ENCODE measurements around the gene SNX24.
A peak's percentile ranks its signal among the peaks of the same experiment; 100 is the strongest.

Gene SNX24

GRCh38 chr5:122870219-122870856 is 24.9 kb downstream of the SNX24 start:
- ATAC-seq: peak; percentile 86

GRCh38 chr5:122871661-122872060 is 26.2 kb downstream of the SNX24 start:
- TF ChIP-seq ZNF8 (CRISPR knock-in tag; IDR thresholded peaks at IDR 0.05) (no peak), ZC3H10 (CRISPR knock-in tag; IDR thresholded peaks at IDR 0.05) (no peak), CSDC2 (CRISPR knock-in tag; IDR thresholded peaks at IDR 0.05) (no peak), TSHZ2 (CRISPR knock-in tag; IDR thresholded peaks at IDR 0.05) (no peak), GLIS3 (CRISPR knock-in tag; IDR thresholded peaks at IDR 0.05) (no peak), SNAI2 (CRISPR knock-in tag; IDR thresholded peaks at IDR 0.05) (no peak)
- TF ChIP-seq, protein P1, sequence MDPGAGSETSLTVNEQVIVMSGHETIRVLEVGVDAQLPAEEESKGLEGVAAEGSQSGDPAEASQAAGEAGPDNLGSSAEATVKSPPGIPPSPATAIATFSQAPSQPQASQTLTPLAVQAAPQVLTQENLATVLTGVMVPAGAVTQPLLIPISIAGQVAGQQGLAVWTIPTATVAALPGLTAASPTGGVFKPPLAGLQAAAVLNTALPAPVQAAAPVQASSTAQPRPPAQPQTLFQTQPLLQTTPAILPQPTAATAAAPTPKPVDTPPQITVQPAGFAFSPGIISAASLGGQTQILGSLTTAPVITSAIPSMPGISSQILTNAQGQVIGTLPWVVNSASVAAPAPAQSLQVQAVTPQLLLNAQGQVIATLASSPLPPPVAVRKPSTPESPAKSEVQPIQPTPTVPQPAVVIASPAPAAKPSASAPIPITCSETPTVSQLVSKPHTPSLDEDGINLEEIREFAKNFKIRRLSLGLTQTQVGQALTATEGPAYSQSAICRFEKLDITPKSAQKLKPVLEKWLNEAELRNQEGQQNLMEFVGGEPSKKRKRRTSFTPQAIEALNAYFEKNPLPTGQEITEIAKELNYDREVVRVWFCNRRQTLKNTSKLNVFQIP (CRISPR knock-in tag; IDR thresholded peaks at IDR 0.05; ENCODE audit: borderline replicate concordance, low read depth): no peak
- TF ChIP-seq, protein P2, sequence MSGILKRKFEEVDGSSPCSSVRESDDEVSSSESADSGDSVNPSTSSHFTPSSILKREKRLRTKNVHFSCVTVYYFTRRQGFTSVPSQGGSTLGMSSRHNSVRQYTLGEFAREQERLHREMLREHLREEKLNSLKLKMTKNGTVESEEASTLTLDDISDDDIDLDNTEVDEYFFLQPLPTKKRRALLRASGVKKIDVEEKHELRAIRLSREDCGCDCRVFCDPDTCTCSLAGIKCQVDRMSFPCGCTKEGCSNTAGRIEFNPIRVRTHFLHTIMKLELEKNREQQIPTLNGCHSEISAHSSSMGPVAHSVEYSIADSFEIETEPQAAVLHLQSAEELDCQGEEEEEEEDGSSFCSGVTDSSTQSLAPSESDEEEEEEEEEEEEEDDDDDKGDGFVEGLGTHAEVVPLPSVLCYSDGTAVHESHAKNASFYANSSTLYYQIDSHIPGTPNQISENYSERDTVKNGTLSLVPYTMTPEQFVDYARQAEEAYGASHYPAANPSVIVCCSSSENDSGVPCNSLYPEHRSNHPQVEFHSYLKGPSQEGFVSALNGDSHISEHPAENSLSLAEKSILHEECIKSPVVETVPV (CRISPR knock-in tag; IDR thresholded peaks at IDR 0.05): no peak
- TF ChIP-seq, protein P3, sequence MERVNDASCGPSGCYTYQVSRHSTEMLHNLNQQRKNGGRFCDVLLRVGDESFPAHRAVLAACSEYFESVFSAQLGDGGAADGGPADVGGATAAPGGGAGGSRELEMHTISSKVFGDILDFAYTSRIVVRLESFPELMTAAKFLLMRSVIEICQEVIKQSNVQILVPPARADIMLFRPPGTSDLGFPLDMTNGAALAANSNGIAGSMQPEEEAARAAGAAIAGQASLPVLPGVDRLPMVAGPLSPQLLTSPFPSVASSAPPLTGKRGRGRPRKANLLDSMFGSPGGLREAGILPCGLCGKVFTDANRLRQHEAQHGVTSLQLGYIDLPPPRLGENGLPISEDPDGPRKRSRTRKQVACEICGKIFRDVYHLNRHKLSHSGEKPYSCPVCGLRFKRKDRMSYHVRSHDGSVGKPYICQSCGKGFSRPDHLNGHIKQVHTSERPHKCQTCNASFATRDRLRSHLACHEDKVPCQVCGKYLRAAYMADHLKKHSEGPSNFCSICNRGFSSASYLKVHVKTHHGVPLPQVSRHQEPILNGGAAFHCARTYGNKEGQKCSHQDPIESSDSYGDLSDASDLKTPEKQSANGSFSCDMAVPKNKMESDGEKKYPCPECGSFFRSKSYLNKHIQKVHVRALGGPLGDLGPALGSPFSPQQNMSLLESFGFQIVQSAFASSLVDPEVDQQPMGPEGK (CRISPR knock-in tag; IDR thresholded peaks at IDR 0.05; ENCODE audit: borderline replicate concordance): no peak
- ATAC-seq: no peak

More at GRCh38 chr5:122870219-122870856, 24.9 kb downstream of the SNX24 start:
- TF ChIP-seq SNAI2 (CRISPR knock-in tag; IDR thresholded peaks at IDR 0.05) (no peak), TCF4 (CRISPR knock-in tag; IDR thresholded peaks at IDR 0.05; ENCODE audit: borderline replicate concordance) (no peak), ISL1 (CRISPR knock-in tag; IDR thresholded peaks at IDR 0.05) (no peak)
- TF ChIP-seq, protein P2 (CRISPR knock-in tag; IDR thresholded peaks at IDR 0.05): no peak
- TF ChIP-seq, protein P3 (CRISPR knock-in tag; IDR thresholded peaks at IDR 0.05; ENCODE audit: borderline replicate concordance): no peak

DNA sequence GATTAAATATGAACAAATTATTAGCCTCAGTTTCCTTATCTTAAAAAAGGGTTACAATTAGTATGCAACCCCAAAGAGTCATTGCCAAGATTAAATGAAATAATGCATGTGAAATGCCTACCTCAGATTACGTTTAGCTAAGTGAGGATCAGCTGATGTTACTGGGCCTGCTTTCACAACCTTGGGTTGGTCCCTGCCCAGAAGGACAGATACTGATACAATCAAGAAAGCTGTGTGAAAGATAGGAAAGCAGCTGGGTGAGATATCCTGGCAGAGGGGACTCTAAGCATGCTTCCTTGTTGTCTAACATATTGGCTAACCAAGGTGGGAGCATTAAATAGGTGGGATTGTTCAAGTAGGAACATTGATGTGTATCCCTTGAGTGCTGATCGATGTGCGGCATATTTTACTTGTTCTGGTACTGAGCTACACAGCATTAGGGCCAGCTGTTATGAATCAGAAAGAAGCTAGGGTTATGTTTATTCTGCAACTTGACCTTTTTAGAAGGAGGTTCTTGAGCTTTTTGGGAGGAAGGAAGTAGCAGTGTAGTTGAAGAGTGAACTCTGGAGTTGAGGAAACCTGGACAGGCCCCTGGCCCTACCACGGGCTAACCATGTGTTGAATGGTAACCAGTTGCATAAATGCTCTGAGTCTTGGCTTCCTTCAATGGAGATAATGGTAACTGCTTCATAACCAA is 28.9 kb downstream of the SNX24 start:
- TF ChIP-seq CSDC2 (CRISPR knock-in tag; IDR thresholded peaks at IDR 0.05): no peak
- no peak for TF ChIP-seq TCF4 (CRISPR knock-in tag; IDR thresholded peaks at IDR 0.05; ENCODE audit: borderline replicate concordance)
- no peak for TF ChIP-seq ZNF565 (CRISPR knock-in tag; conservative IDR thresholded peaks at IDR 0.05; ENCODE audit: low read depth)
- TF ChIP-seq ZFP30 (CRISPR knock-in tag; IDR thresholded peaks at IDR 0.05): no peak
- no peak for TF ChIP-seq PPARA (CRISPR knock-in tag; IDR thresholded peaks at IDR 0.05; ENCODE audit: borderline replicate concordance)
- TF ChIP-seq ESRRG (CRISPR knock-in tag; IDR thresholded peaks at IDR 0.05): no peak
- TF ChIP-seq GLIS3 (CRISPR knock-in tag; IDR thresholded peaks at IDR 0.05): no peak
- no peak for ATAC-seq
